ENCODE measurements around the gene RALGAPA2. TPM values are rescaled to one million over a fixed set of nuclear protein-coding genes. Genes with fewer than 3 reads are reported as not detected.

Gene RALGAPA2
- polyA plus RNA-seq, 2 of the 4 experiments (the other 2 are of a cell fraction) = 4.0 to 4.7 TPM

GRCh38 chr20:20373091-20373571, 339.3 kb downstream of the RALGAPA2 start (continued):
- TF ChIP-seq BCL3 (IDR thresholded peaks at IDR 0.05) = no peak
- TF ChIP-seq TFCP2L1 (CRISPR knock-in tag; IDR thresholded peaks at IDR 0.05) = no peak
- TF ChIP-seq BHLHE40 (IDR thresholded peaks at IDR 0.05; ENCODE audit: low read depth, low read length) = no peak
- TF ChIP-seq HEYL (CRISPR knock-in tag; IDR thresholded peaks at IDR 0.05) = no peak

GRCh38 chr20:20371681-20372080, 340.8 kb downstream of the RALGAPA2 start:
- Histone ChIP-seq H3K27ac (no peak overlapping the region), H3K4me3 (no peak overlapping the region), H3K4me1 (peaks cover 26% of the 10 kb centered on the region), H3K9me3 (no peaks in the 10 kb centered on the region), H3K4me2 (no peak overlapping the region)
- DNase-seq (ENCODE audit: low read depth in 1 of 2, low spot score in 1 of 2) = no peak
- WGBS (ENCODE audit: missing lambda C conversion rate) = 62% methylated on average over 3 of the region's 3 CpGs
- POLR2A ChIA-PET = no interaction called here
- CTCF ChIA-PET = interaction anchor here (0.7 to 1.4 kb wide), 3 partner anchors 12 to 134 kb away, joined by 3 to 5 read pairs (median 4); no protein-coding TSS in a partner anchor
- TF ChIP-seq BHLHE40 (IDR thresholded peaks at IDR 0.05; ENCODE audit: low read depth, low read length) (no peak), MAZ (IDR thresholded peaks at IDR 0.05; ENCODE audit: borderline replicate concordance, low read depth, low read length) (no peak), CEBPB (IDR thresholded peaks at IDR 0.05) (no peak), ATOH8 (CRISPR knock-in tag; IDR thresholded peaks at IDR 0.05; ENCODE audit: low read depth) (no peak), HES2 (IDR thresholded peaks at IDR 0.05) (no peak), MAFK (IDR thresholded peaks at IDR 0.05; ENCODE audit: partially characterized antibody) (no peak), RFX5 (IDR thresholded peaks at IDR 0.05) (no peak), EHMT2 (IDR thresholded peaks at IDR 0.05; ENCODE audit: low read depth) (no peak), ZFP36 (IDR thresholded peaks at IDR 0.05; ENCODE audit: borderline replicate concordance, partially characterized antibody) (no peak), NR3C1 (IDR thresholded peaks at IDR 0.05) (no peak), SREBF2 (IDR thresholded peaks at IDR 0.05) (no peak), FOXS1 (CRISPR knock-in tag; IDR thresholded peaks at IDR 0.05) (no peak), HOXB13 (CRISPR knock-in tag; IDR thresholded peaks at IDR 0.05; ENCODE audit: low read depth) (no peak)
- ATAC-seq = no peak
- no peak for FAIRE-seq

GRCh38 chr20:20371083-20371482, 341.4 kb downstream of the RALGAPA2 start:
- 62% methylated on average over 7 of the region's 7 CpGs for WGBS (ENCODE audit: missing lambda C conversion rate)
- Histone ChIP-seq H3K4me2 (no peak overlapping the region), H3K4me3 (no peak overlapping the region), H3K9me3 (no peaks in the 10 kb centered on the region), H3K4me1 (peaks cover 26% of the 10 kb centered on the region), H3K27ac (no peak overlapping the region)
- ChIA-PET CTCF (interaction anchor here (0.9 to 1.4 kb wide), 2 partner anchors 12 to 13 kb away, joined by 4 to 5 read pairs; no protein-coding TSS in a partner anchor), POLR2A (no interaction called here)
- no peak for DNase-seq (ENCODE audit: low read depth in 1 of 2, low spot score in 1 of 2)
- no peak for ATAC-seq
- no peak for TF ChIP-seq EHMT2 (IDR thresholded peaks at IDR 0.05; ENCODE audit: low read depth)
- TF ChIP-seq ZSCAN20 (CRISPR knock-in tag; IDR thresholded peaks at IDR 0.05) = no peak
- TF ChIP-seq CTCF (IDR thresholded peaks at IDR 0.05) = no peak
- no peak for TF ChIP-seq FOXS1 (CRISPR knock-in tag; IDR thresholded peaks at IDR 0.05)
- no peak for FAIRE-seq
